COR-L47 (cell line): Measurements from ENCODE around the gene AIRE.
"Not testable (repeated sequence)": the region's sequence is repeated elsewhere in the genome, so short reads cannot be mapped to it uniquely, and the experiment has no call there.

ENCODE experiments used
- DNase-seq: peaks from one replicate; lab custom pipeline; 2025; lab: John Stamatoyannopoulos, UW

The AIRE gene

GRCh38 chr21:44267655-44268142, 18.0 kb upstream of the AIRE start:
- no peak for DNase-seq

DNA sequence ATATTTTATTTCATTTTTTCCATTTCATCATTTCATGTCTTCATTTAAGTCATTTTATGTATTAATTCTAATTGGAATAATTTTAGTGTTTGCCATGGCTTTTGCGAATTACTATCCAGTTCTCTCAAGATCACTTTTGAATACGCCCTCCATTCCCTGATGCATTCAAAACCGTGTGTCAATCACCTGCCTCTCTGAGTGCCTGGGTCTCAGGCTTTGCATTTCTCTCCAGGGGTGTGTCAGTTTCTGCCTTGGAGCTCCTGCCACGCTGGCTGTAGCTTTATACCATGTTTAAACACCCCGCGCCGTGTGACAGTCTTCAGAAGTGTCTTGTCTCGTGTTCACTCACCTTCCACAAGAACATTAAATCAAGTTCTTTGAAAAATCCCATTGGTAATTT, 16.6 kb upstream of the AIRE start:
- DNase-seq, result no peak

DNA sequence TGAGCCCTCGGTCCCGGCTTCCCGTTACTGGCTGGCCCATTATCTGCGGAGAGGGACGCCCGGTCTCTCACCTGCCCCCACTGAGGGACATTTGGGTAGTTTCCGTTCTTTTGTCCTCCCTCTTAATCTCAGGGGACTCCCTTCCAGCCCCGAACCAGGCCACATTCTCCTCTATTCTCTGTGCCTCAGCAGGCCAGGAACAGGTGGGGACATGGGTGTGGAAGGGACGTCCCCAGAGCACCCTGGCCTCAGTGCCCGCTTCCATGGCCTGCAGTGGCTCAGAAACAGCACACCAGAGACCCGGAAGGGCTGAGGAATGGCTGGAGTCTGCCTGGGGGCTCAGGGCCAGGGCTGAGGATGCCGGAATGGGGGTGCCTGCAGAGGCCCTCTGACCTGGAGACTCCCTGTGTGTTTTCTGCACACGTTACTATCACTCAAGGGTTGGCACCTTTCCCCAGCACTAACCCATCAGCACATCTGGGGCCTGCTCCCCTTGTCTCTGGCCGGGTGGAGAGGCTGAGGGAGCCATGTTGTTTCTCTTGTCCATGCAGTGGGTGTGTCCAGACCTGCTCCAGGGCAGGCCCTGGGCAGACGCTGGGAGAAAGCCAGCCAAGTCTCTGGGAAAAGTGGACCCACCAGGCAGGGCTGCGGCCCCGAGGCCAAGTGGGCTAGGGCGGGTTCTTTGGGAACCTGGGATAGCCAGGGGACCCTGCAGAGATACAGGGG, 14.0 kb upstream of the AIRE start:
- DNase-seq, result no peak

DNA sequence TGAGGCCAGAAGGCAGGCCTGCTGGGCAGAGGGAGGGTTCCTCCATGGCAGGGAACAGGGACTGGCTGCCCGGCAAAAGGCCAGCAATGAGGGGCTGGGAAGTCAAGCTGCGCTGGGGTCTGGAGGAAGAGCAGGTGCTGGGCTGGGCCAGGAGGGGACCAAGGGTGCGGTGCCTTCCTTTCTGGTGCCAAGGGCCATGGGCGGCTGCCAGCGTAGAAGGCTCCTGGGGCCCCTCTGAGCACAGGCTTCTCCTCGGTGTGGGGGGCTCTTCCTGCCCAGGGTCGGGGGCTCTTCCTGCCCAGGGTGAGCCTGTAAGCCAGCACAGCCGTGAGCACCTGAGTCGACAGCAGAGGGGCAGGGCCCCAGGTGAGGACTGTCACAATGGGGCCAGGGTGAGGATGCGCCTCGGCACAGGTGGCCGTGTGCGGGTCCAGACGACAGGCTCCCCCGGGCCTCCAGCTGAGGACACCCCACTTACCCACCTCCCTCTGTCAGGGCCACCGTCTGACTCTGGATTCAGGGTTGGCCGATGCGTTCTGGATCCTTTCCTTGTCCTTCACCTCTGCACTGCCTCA, 13.3 kb upstream of the AIRE start:
- no peak for DNase-seq

GRCh38 chr21:44273046-44273445, 12.6 kb upstream of the AIRE start:
- no peak for DNase-seq

- no peak for DNase-seq
Observed at GRCh38 chr21:44275041-44275440, 10.6 kb upstream of the AIRE start.

DNA sequence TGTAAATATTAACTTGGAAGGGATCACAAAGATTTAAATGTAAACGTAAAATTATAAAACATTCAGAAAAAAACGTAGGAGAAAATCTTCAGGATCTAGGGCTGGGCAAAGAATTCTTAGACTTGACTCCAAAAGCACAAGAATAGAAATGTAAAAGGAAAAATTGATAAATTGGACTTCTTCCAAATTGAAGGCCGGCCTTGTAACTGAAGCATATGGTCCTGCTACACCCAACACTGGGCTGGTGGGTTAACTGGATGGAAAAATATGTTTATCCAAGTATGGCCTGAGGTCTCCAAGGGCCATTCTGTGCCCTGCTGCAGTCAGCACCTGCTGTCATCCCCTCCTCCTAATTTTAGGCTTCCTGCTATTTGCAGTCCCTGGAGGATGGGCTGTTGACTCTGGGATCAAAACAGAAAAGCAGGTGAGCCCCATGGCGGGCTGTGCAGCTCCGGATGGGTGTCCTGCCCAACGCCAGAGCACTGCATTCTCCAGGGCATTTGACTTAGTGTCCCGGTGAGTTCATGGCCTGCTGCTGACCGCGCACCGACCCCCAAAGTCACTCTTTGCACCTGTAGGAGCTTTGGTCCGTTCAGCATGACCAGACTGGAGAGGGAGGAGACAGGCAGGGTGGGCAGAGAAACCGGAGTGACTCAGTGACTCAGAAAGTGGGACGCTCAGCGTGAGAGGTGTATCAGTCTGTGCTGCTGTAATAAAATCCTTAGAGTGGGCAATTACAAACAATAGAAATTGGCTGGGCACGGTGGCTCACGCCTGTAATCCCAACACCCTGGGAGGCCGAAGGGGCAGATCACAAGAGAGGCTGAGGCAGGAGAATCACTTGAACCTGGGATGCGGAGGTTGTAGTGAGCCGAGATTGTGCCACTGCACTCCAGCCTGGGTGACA, 6.1 kb upstream of the AIRE start:
- DNase-seq, result no peak

DNA sequence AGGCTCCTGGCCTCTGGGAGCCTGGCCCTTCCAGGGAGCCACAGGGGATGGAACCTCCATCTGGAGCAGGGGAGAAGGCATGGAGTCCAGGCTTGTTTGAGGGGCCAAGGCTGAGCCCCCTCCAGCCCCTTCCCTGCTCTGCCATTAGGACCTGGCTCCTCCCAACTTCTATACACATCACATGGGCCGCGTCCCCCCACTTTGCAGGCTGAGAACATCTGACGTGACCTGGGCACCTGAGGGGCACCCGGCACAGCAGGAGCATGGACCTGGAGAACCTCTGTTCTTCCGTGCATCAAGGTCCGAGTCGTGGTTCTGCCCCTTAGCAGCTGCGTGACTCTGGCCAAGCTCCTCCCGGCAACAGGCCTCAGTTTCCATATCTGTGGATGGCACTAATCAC, 3.9 kb upstream of the AIRE start:
- DNase-seq, result no peak

DNA sequence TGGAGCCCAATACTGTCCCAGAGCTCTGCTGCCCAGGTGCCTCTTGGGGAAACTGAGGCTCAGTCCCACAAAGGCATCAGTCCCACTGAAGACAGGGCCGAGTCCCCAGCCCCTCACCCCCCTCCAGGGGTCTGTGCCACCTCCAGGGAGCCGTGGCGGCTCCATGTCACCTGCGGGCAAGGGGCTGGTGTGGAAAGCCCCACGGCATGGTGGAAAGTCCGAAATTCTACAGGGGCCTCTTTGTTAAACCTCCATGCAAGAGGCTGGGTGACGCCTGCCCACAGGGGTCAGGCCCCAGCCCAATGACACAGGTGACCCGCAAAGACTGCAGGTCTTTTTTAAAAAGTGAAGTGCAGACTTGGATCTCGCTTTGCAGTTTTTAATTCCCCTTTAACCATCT, 3.3 kb upstream of the AIRE start:
- no peak for DNase-seq

DNA sequence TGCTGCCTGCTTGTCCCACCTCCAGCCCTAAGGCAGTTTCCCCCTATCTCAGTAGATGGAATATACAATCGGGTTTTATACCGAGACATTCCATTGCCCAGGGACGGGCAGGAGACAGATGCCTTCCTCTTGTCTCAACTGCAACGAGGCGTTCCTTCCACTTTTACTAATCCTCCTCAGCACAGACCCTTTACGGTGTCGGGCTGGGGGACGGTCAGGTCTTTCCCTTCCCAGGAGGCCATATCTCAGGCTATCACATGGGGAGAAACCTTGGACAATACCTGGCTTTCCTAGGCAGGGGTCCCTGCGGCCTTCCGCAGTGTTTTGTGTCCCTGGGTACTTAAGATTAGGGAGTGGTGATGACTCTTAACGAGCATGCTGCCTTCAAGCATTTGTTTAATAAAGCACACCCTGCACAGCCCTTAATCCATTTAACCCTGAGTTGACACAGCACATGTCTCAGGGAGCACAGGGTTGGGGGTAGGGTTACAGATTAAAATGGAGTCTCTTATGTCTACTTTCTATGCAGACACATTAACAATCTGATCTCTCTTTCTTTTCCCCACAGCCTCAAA, 2.4 kb upstream of the AIRE start:
- DNase-seq, result not testable (repeated sequence)

GRCh38 chr21:44283948-44284347, 1.7 kb upstream of the AIRE start:
- DNase-seq, result no peak

GRCh38 chr21:44286086-44286715, 525 bp downstream of the AIRE start:
- no peak for DNase-seq

- no peak for DNase-seq
Observed at GRCh38 chr21:44286716-44287632, 1.3 kb downstream of the AIRE start.

- no peak for DNase-seq
Observed at GRCh38 chr21:44288251-44289110, 2.8 kb downstream of the AIRE start.

- no peak for DNase-seq
Observed at GRCh38 chr21:44289381-44290010, 3.8 kb downstream of the AIRE start.

- DNase-seq, result no peak
Observed at GRCh38 chr21:44290327-44291077, 4.8 kb downstream of the AIRE start.

DNA sequence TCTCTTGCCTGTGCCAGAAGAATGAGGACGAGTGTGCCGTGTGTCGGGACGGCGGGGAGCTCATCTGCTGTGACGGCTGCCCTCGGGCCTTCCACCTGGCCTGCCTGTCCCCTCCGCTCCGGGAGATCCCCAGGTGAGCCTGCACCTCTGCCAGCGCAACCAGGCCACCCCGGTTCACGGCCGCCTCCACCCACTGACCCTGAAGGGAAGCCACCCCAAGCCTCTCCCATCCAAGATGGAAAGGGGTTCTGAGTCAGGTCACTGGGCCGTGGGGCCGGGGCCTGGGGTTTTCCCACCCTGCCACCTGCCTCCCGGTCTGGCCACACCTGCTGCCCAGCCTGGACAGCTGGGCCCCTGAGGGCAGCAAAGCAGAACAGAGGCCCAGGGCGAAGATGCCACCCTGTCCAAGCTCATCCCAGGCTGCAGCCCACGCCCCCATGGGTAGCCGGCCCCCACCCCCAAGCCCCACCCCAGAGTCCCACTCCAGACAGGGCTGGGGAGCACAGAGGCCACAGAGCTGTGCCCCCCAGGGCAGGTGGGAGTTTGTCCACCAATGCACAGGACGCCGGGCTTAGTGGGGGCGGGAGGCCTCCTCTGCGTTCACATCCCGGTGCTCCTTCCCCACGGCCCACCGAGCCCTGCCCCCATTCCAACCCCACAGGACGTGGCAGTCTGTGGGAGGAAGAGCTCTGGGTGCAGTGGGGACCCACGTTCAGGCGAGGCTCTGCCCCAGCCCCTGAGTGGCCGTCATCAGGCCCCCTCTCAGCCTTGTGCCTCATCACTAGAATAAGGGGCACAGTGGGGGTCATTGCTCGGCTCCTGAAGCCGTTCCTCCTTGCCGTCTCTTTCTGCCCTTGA, 5.6 kb downstream of the AIRE start:
- no peak for DNase-seq
